ENCODE data around the gene ACTL9.
"Not testable (repeated sequence)": the region's sequence is repeated elsewhere in the genome, so short reads cannot be mapped to it uniquely, and the experiment has no call there.

Gene ACTL9

GRCh38 chr19:8698433-8699063 lies at the start of gene ACTL9:
ACTL9 (minus strand) TSS chr19:8698795; CDS start chr19:8698701, 94 bp downstream.
- no peak within 1 kb of the TSS for H3K27ac ChIP-seq
- H3K9ac ChIP-seq (ENCODE audit: insufficient read length) = no peak within 1 kb of the TSS
- no peaks in the 10 kb centered on the region for H3K9me3 ChIP-seq (ENCODE audit: low read depth, low read length)
- TF ChIP-seq EZH2 (IDR thresholded peaks at IDR 0.05) (no peak), FOXP2 (optimal IDR thresholded peaks at IDR 0.05; ENCODE audit: control extremely low read depth, extremely low read length, insufficient read depth) (no peak), POLR2AphosphoS5 (IDR thresholded peaks at IDR 0.05; ENCODE audit: borderline replicate concordance, low read depth, low read length) (no peak)
- H3K36me3 ChIP-seq (ENCODE audit: insufficient read depth, low read length) = no peaks in the 10 kb centered on the region
- DNase-seq (ENCODE audit: low read depth, low spot score) = no peak
- H3K4me3 ChIP-seq = no peak within 1 kb of the TSS

DNA sequence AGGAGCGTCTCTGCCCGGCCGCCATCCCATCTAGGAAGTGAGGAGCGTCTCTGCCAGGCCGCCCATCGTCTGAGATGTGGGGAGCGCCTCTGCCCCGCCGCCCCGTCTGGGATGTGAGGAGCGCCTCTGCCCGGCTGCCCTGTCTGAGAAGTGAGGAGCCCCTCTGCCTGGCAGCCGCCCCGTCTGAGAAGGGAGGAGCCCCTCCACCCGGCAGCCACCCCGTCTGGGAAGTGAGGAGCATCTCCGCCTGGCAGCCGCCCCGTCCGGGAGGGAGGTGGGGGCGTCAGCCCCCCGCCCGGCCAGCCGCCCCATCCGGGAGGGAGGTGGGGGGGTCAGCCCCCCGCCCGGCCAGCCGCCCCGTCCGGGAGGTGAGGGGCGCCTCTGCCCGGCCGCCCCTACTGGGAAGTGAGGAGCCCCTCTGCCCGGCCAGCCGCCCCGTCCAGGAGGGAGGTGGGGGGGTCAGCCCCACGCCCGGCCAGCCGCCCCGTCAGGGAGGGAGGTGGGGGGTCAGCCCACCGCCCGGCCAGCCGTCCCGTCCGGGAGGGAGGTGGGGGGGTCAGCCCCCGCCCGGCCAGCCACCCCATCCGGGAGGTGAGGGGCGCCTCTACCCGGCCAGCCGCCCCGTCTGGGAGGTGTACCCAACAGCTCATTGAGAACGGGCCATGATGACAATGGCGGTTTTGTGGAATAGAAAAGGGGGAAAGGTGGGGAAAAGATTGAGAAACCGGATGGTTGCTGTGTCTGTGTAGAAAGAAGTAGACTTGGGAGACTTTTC lies 40.9 kb upstream of the ACTL9 start:
- H3K36me3 ChIP-seq (ENCODE audit: insufficient read depth, low read length); H3K4me3 ChIP-seq; DNase-seq (ENCODE audit: low read depth, low spot score); H3K9me3 ChIP-seq (ENCODE audit: low read depth, low read length); H3K9ac ChIP-seq (ENCODE audit: insufficient read length); H3K27ac ChIP-seq: not testable (repeated sequence)

GRCh38 chr19:8738377-8738776 lies 39.8 kb upstream of the ACTL9 start:
- H3K36me3 ChIP-seq (ENCODE audit: insufficient read depth, low read length) = no peaks in the 10 kb centered on the region
- no peak overlapping the region for H3K4me3 ChIP-seq
- H3K9ac ChIP-seq (ENCODE audit: insufficient read length) = no peak overlapping the region
- TF ChIP-seq EZH2 (IDR thresholded peaks at IDR 0.05) (no peak), POLR2AphosphoS5 (IDR thresholded peaks at IDR 0.05; ENCODE audit: borderline replicate concordance, low read depth, low read length) (no peak), FOXP2 (optimal IDR thresholded peaks at IDR 0.05; ENCODE audit: control extremely low read depth, extremely low read length, insufficient read depth) (no peak)
- no peaks in the 10 kb centered on the region for H3K9me3 ChIP-seq (ENCODE audit: low read depth, low read length)
- DNase-seq (ENCODE audit: low read depth, low spot score) = no peak
- H3K27ac ChIP-seq = no peak overlapping the region

- Histone ChIP-seq H3K4me3 (no peak overlapping the region), H3K9ac (ENCODE audit: insufficient read length) (no peak overlapping the region), H3K27ac (no peak overlapping the region), H3K9me3 (ENCODE audit: low read depth, low read length) (no peaks in the 10 kb centered on the region), H3K36me3 (ENCODE audit: insufficient read depth, low read length) (no peaks in the 10 kb centered on the region)
- no peak for DNase-seq (ENCODE audit: low read depth, low spot score)
- TF ChIP-seq FOXP2 (optimal IDR thresholded peaks at IDR 0.05; ENCODE audit: control extremely low read depth, extremely low read length, insufficient read depth) (no peak), EZH2 (IDR thresholded peaks at IDR 0.05) (no peak), POLR2AphosphoS5 (IDR thresholded peaks at IDR 0.05; ENCODE audit: borderline replicate concordance, low read depth, low read length) (no peak)
Measured at GRCh38 chr19:8731428-8732169, 33.0 kb upstream of the ACTL9 start.

DNA sequence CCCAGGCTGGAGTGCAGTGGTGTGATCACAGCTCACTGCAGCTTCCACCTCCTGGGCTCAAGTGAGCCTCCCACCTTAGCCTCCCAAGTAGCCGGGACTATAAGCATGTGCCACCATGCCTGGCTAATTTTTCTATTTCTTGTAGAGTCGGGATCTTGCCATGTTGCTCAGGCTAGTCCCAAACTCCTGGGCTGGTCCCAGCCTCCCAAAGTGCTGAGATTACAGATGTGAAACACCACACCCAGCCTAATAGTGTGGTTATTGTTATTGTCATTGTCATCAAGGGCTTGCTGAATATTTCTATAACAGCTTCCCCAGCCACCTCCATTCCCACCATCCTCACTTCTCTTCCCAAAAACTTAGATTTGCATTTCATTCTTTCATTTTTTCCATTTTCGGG lies 25.7 kb upstream of the ACTL9 start:
- Histone ChIP-seq H3K9me3 (ENCODE audit: low read depth, low read length) (no peaks in the 10 kb centered on the region), H3K9ac (ENCODE audit: insufficient read length) (no peak overlapping the region), H3K4me3 (no peak overlapping the region), H3K36me3 (ENCODE audit: insufficient read depth, low read length) (no peaks in the 10 kb centered on the region), H3K27ac (no peak overlapping the region)
- TF ChIP-seq EZH2 (IDR thresholded peaks at IDR 0.05) = no peak
- no peak for TF ChIP-seq POLR2AphosphoS5 (IDR thresholded peaks at IDR 0.05; ENCODE audit: borderline replicate concordance, low read depth, low read length)
- no peak for TF ChIP-seq FOXP2 (optimal IDR thresholded peaks at IDR 0.05; ENCODE audit: control extremely low read depth, extremely low read length, insufficient read depth)
- DNase-seq (ENCODE audit: low read depth, low spot score) = no peak

GRCh38 chr19:8722032-8722431 lies 23.4 kb upstream of the ACTL9 start:
- H3K36me3 ChIP-seq (ENCODE audit: insufficient read depth, low read length) = no peaks in the 10 kb centered on the region
- H3K9me3 ChIP-seq (ENCODE audit: low read depth, low read length) = no peaks in the 10 kb centered on the region
- TF ChIP-seq EZH2 (IDR thresholded peaks at IDR 0.05) (no peak), FOXP2 (optimal IDR thresholded peaks at IDR 0.05; ENCODE audit: control extremely low read depth, extremely low read length, insufficient read depth) (no peak), POLR2AphosphoS5 (IDR thresholded peaks at IDR 0.05; ENCODE audit: borderline replicate concordance, low read depth, low read length) (no peak)
- no peak for DNase-seq (ENCODE audit: low read depth, low spot score)
- H3K9ac ChIP-seq (ENCODE audit: insufficient read length) = no peak overlapping the region
- H3K4me3 ChIP-seq = no peak overlapping the region
- H3K27ac ChIP-seq = no peak overlapping the region

- Histone ChIP-seq H3K4me3 (no peak within 1 kb of the TSS), H3K36me3 (ENCODE audit: insufficient read depth, low read length) (no peaks in the 10 kb centered on the region), H3K9me3 (ENCODE audit: low read depth, low read length) (no peaks in the 10 kb centered on the region), H3K9ac (ENCODE audit: insufficient read length) (no peak within 1 kb of the TSS), H3K27ac (no peak within 1 kb of the TSS)
- TF ChIP-seq FOXP2 (optimal IDR thresholded peaks at IDR 0.05; ENCODE audit: control extremely low read depth, extremely low read length, insufficient read depth) (no peak), EZH2 (IDR thresholded peaks at IDR 0.05) (no peak), POLR2AphosphoS5 (IDR thresholded peaks at IDR 0.05; ENCODE audit: borderline replicate concordance, low read depth, low read length) (no peak)
- DNase-seq (ENCODE audit: low read depth, low spot score) = no peak
Measured at GRCh38 chr19:8721334-8721733, 22.7 kb upstream of the ACTL9 start, which contains the start of gene OR2Z1. OR2Z1 (plus strand) TSS chr19:8721634; CDS start chr19:8731029, 9,395 bp downstream.

- not testable (repeated sequence) for H3K9ac ChIP-seq (ENCODE audit: insufficient read length); DNase-seq (ENCODE audit: low read depth, low spot score); H3K27ac ChIP-seq; H3K36me3 ChIP-seq (ENCODE audit: insufficient read depth, low read length); H3K4me3 ChIP-seq; H3K9me3 ChIP-seq (ENCODE audit: low read depth, low read length)
Measured at GRCh38 chr19:8710337-8710736, 11.7 kb upstream of the ACTL9 start.

All from SK-N-MC (cell line).